A673 (cell line): Measurements from ENCODE around the gene ENHO. TPM values are rescaled to one million over a fixed set of nuclear protein-coding genes. Genes with fewer than 3 reads are reported as not detected.

Experiments used
- Bru-seq: library from RNA; stranded (reverse); fragments of 400-500 nt; gene quantifications from one replicate; lab custom pipeline; 2021; lab: Mats Ljungman, UMichigan
- BruChase-seq, 2 experiments: library from RNA; stranded (reverse); fragments of 400-500 nt; gene quantifications; one replicate each; lab custom pipeline; 2021; lab: Mats Ljungman, UMichigan
- BruUV-seq: library from RNA; stranded (reverse); fragments of 400-500 nt; replicated peaks from 2 replicates; lab custom pipeline; 2021; lab: Mats Ljungman, UMichigan
- CTCF ChIA-PET: fragments of 300-600 bp; sonication (Branson Sonifier 250); formaldehyde crosslinking; loops from one replicate; lab custom pipeline; 2022; ENCODE audit warnings: antibody characterized with exemption; lab: Charles Lee
- POLR2A ChIA-PET: fragments of 300-600 bp; sonication (Branson Sonifier 250); formaldehyde crosslinking; loops from one replicate; lab custom pipeline; 2022; ENCODE audit warnings: antibody characterized with exemption; ENCODE audit not compliant: low non-redundant PET; lab: Charles Lee
- DNase-seq: peaks from one replicate; pipeline ENCODE4 v3.0.0-alpha.2; 2015; ENCODE audit warnings: low spot score
- H3K27ac ChIP-seq: fragments of 200-600 bp; sonication (generic); 2 replicates; pipeline ENCODE4 v1.5.1; 2016; ENCODE audit warnings: mixed run types, low read depth, mild to moderate bottlenecking, mixed read lengths, antibody characterized with exemption, low read length; ENCODE audit not compliant: poor library complexity, severe bottlenecking
- H3K27me3 ChIP-seq: fragments of 200-600 bp; sonication (generic); replicated peaks from 2 replicates; pipeline ENCODE4 v1.6.1; 2017; ENCODE audit warnings: mixed run types, low read depth, mild to moderate bottlenecking, mixed read lengths, antibody characterized with exemption, low read length; ENCODE audit not compliant: insufficient read depth, poor library complexity
- H3K36me3 ChIP-seq: fragments of 200-600 bp; sonication (generic); 2 replicates; pipeline ENCODE4 v1.6.1; 2016; ENCODE audit warnings: mixed run types, mild to moderate bottlenecking, mixed read lengths, antibody characterized with exemption, low read length; ENCODE audit not compliant: insufficient read depth, poor library complexity, severe bottlenecking
- H3K4me1 ChIP-seq: fragments of 200-600 bp; sonication (generic); 2 replicates; pipeline ENCODE4 v1.6.1; 2017; ENCODE audit warnings: mixed run types, mild to moderate bottlenecking, mixed read lengths, antibody characterized with exemption, low read length; ENCODE audit not compliant: insufficient read depth, poor library complexity, severe bottlenecking
- H3K4me3 ChIP-seq: fragments of 200-600 bp; sonication (generic); 2 replicates; pipeline ENCODE4 v1.5.1; 2016; ENCODE audit warnings: low read depth, mixed run types, mild to moderate bottlenecking, mixed read lengths, low read length; ENCODE audit not compliant: poor library complexity, severe bottlenecking
- H3K9me3 ChIP-seq: fragments of 200-600 bp; sonication (generic); 2 replicates; pipeline ENCODE4 v1.6.1; 2016; ENCODE audit warnings: mixed run types, low read depth, mild to moderate bottlenecking, mixed read lengths, antibody characterized with exemption, low read length; ENCODE audit not compliant: poor library complexity, severe bottlenecking
- EZH2 ChIP-seq: fragments of 200-600 bp; sonication (generic); IDR thresholded peaks from 2 replicates; pipeline ENCODE4 v1.6.1; 2017; ENCODE audit warnings: borderline replicate concordance, low read depth, mild to moderate bottlenecking, mixed read lengths, antibody characterized with exemption, low read length; ENCODE audit not compliant: poor library complexity, severe bottlenecking
- intact Hi-C: fragments of 100-400 bp; cut with micrococcal nuclease; formaldehyde crosslinking; loops from one replicate; pipeline ENCODE4 v1.10.0; 2022; ENCODE audit not compliant: unreplicated experiment
- long read RNA-seq: library from polyadenylated mRNA; stranded (forward); transcript quantifications from one replicate; pipeline ENCODE4 v2.0.0, GENCODE V29; 2022
- total RNA-seq: library from RNA; stranded (reverse); gene quantifications from 2 replicates; pipeline ENCODE4 v1.2.3, GENCODE V29; 2021
- TF ChIP-seq, protein P1 (sequence below): fragments of 300-800, 200-600 bp; sonication (generic); conservative IDR thresholded peaks from 2 replicates; pipeline ENCODE4 v1.5.1; 2017; ENCODE audit warnings: low read depth, mild to moderate bottlenecking, antibody characterized with exemption, low read length, moderate library complexity, mixed read lengths

Gene ENHO
- 1.2 and 2.8 TPM in 2 replicates for total RNA-seq
- Bru-seq, nascent RNA, result not detected
- percentile 25 among the genes with signal in this experiment for BruChase-seq, experiment 1, labeled RNA remaining after a 2-hour chase
- BruChase-seq, experiment 2, labeled RNA remaining after a 6-hour chase, result not detected
- long read RNA-seq, transcript ENHO-201 (2 exons, 1,082 nt), result major isoform, 6 of 6 reads
- long read RNA-seq, partial matches to known transcripts, result 0 of 6 reads
- long read RNA-seq, other reads (novel, unspliced or antisense), result 0 of 6 reads

GRCh38 chr9:34522971-34523797, at the start of gene ENHO:
Gene ENHO, minus strand, starts transcription at chr9:34522990. Its CDS starts 1,295 bp downstream, at chr9:34521695.
- Histone ChIP-seq H3K4me1 (peaks cover 10% of the 10 kb centered on the region), H3K27ac (no peak within 1 kb of the TSS), H3K36me3 (no peaks in the 10 kb centered on the region), H3K27me3 (no peaks in the 10 kb centered on the region), H3K9me3 (no peaks in the 10 kb centered on the region), H3K4me3 (peak within 1 kb of the TSS; percentile 48)
- no TSS peak for BruUV-seq
- peak; percentile 92 for DNase-seq
- no peak for TF ChIP-seq EZH2
- TF ChIP-seq, protein P1, sequence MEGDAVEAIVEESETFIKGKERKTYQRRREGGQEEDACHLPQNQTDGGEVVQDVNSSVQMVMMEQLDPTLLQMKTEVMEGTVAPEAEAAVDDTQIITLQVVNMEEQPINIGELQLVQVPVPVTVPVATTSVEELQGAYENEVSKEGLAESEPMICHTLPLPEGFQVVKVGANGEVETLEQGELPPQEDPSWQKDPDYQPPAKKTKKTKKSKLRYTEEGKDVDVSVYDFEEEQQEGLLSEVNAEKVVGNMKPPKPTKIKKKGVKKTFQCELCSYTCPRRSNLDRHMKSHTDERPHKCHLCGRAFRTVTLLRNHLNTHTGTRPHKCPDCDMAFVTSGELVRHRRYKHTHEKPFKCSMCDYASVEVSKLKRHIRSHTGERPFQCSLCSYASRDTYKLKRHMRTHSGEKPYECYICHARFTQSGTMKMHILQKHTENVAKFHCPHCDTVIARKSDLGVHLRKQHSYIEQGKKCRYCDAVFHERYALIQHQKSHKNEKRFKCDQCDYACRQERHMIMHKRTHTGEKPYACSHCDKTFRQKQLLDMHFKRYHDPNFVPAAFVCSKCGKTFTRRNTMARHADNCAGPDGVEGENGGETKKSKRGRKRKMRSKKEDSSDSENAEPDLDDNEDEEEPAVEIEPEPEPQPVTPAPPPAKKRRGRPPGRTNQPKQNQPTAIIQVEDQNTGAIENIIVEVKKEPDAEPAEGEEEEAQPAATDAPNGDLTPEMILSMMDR, result no peak
- intact Hi-C loops, result no loop called here
- ChIA-PET POLR2A (interaction anchor here (0.6 kb wide), 1 partner anchor 502 kb away, joined by 5 read pairs; no protein-coding TSS in a partner anchor), CTCF (interaction anchor here (0.5 to 1.4 kb wide), 2 partner anchors 74 to 119 kb away, joined by 3 to 4 read pairs; no protein-coding TSS in a partner anchor)

DNA sequence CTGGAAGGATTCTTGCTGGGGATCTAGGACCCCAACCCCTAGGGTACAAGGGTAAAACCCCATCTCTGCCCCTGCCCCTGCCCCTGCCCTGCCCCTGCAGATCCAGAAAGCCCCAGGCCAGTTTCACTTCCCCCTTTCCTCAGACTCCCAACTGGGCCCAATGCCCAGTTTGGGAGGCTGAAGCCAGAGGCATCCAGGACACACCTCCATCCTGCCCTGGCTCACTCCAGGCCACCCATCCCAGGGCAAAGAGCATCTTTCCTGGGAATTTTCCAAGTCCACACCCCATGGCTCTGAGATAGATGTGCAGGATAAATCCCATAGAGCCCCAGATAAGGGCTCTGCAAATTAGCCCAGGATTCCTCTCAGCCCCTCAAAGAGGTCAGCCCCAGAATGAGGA, 49.3 kb upstream of the ENHO start:
- TF ChIP-seq, protein P1, result no peak
- no peak for TF ChIP-seq EZH2
- ChIA-PET CTCF (interaction anchor here (0.6 kb wide), 1 partner anchor 195 kb away, joined by 3 read pairs; no protein-coding TSS in a partner anchor), POLR2A (no interaction called here)
- H3K4me3 ChIP-seq, result no peak overlapping the region
- no peaks in the 10 kb centered on the region for H3K9me3 ChIP-seq
- no peak for DNase-seq
- H3K4me1 ChIP-seq, result peaks cover 3% of the 10 kb centered on the region
- no TSS peak for BruUV-seq
- H3K36me3 ChIP-seq, result no peaks in the 10 kb centered on the region
- no peaks in the 10 kb centered on the region for H3K27me3 ChIP-seq
- intact Hi-C loops, result no loop called here
- H3K27ac ChIP-seq, result no peak overlapping the region

GRCh38 chr9:34571481-34571810, 48.7 kb upstream of the ENHO start:
- TF ChIP-seq, protein P1, result no peak
- TF ChIP-seq EZH2, result no peak
- no peaks in the 10 kb centered on the region for H3K9me3 ChIP-seq
- H3K27ac ChIP-seq, result no peak overlapping the region
- ChIA-PET CTCF (interaction anchor here (0.6 kb wide), 1 partner anchor 194 kb away, joined by 3 read pairs; no protein-coding TSS in a partner anchor), POLR2A (no interaction called here)
- no TSS peak for BruUV-seq
- no peak overlapping the region for H3K4me3 ChIP-seq
- DNase-seq, result no peak
- intact Hi-C loops, result no loop called here
- no peaks in the 10 kb centered on the region for H3K36me3 ChIP-seq
- H3K4me1 ChIP-seq, result no peaks in the 10 kb centered on the region
- no peaks in the 10 kb centered on the region for H3K27me3 ChIP-seq
